Spinal cord (tissue), 10 donors: ENCODE data around the gene LEMD1. TPM values are rescaled to one million over a fixed set of nuclear protein-coding genes. Genes with fewer than 3 reads are reported as not detected.
"Not testable (repeated sequence)": the region's sequence is repeated elsewhere in the genome, so short reads cannot be mapped to it uniquely, and the experiment has no call there.

Experiments used
- DNase-seq, 6 donors: peaks; one replicate each; pipeline versions ENCODE4 v3.0.0 to v3.0.0-alpha.2; 2013 to 2015; ENCODE audit warnings: low spot score in 6 of 6, low read depth in 4 of 6
- H3K27ac ChIP-seq: one replicate; pipeline ENCODE4 v1.5.1; 2013; ENCODE audit warnings: low read depth, low read length, control low read depth
- H3K27me3 ChIP-seq: one replicate; pipeline ENCODE4 v1.6.1; 2013; ENCODE audit warnings: low read length; ENCODE audit not compliant: control insufficient read depth, insufficient read depth
- H3K36me3 ChIP-seq: one replicate; pipeline ENCODE4 v1.6.1; 2013; ENCODE audit warnings: low read length; ENCODE audit not compliant: control insufficient read depth, insufficient read depth
- H3K4me1 ChIP-seq: one replicate; pipeline ENCODE4 v1.6.1; 2013; ENCODE audit warnings: low read length; ENCODE audit not compliant: control insufficient read depth, insufficient read depth
- H3K4me3 ChIP-seq: one replicate; pipeline ENCODE4 v1.5.1; 2013; ENCODE audit warnings: low read depth, low read length, control low read depth
- H3K9me3 ChIP-seq: one replicate; pipeline ENCODE4 v1.6.1; 2013; ENCODE audit warnings: low read length; ENCODE audit not compliant: control insufficient read depth, insufficient read depth
- WGBS: methylation state at CpG from one replicate; pipeline ENCODE4 v1.1.5; 2013; ENCODE audit warnings: missing lambda C conversion rate; ENCODE audit not compliant: insufficient coverage; 5-methylcytosine and 5-hydroxymethylcytosine counted together
- polyA plus RNA-seq, 2 donors: library from polyadenylated mRNA; unstranded; fragments of 120-200 nt; gene quantifications; one replicate each; pipeline ENCODE4 v1.2.1, GENCODE V29; 2013; ENCODE audit not compliant: insufficient read length in 2 of 2
- total RNA-seq, 2 donors: library from RNA; depleted of rRNA in 1 of 2; stranded (reverse); fragments of 120-200 nt in 1 of 2; fragments of >200 nt in 1 of 2; gene quantifications; one replicate each; pipeline versions ENCODE4 v1.2.3 to v1.2.4, GENCODE V29; 2013 to 2014
- donor health status: healthy.

LEMD1 gene
- total and polyA plus RNA-seq, 4 donors, result 0.99 to 7.2 (median 3.3) TPM

DNA sequence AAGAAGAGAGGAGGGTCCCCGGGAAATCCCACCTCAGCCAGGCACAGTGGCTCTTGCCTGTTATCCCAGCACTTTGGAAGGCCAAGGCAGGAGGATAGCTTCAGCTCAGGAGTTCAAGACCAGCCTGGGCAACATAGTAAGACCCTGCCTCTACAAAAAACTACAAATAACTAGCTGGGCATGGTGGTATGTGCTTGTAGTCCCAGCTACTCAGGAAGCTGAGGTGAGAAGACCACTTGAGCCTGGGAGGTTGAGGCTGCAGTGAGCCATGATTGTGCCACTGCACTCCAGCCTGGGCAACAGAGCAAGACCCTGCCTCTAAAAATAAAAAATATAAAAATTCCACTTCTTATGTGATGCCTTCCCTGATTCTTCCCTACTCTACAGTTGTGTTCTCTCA, 10.8 kb upstream of the LEMD1 start:
- H3K27ac ChIP-seq, result not testable (repeated sequence)

GRCh38 chr1:205432116-205432515, 10.3 kb upstream of the LEMD1 start:
- no peak overlapping the region for H3K4me3 ChIP-seq
- WGBS, result no CpG with 5 or more reads among the region's 2 CpGs
- H3K27me3 ChIP-seq, result no peaks in the 10 kb centered on the region
- H3K4me1 ChIP-seq, result peaks cover 36% of the 10 kb centered on the region
- H3K27ac ChIP-seq, result no peak overlapping the region
- DNase-seq, result no peak
- H3K9me3 ChIP-seq, result no peaks in the 10 kb centered on the region
- no peaks in the 10 kb centered on the region for H3K36me3 ChIP-seq

More for the DNA sequence above, 10.8 kb upstream of the LEMD1 start:
- H3K4me1 ChIP-seq, result peaks cover 36% of the 10 kb centered on the region
- H3K36me3 ChIP-seq, DNase-seq, H3K4me3 ChIP-seq, H3K27me3 ChIP-seq, H3K9me3 ChIP-seq: not testable (repeated sequence)
- 71% methylated on average over 1 of the region's 1 CpG for WGBS

- Histone ChIP-seq H3K27me3 (no peaks in the 10 kb centered on the region), H3K36me3 (no peaks in the 10 kb centered on the region), H3K9me3 (no peaks in the 10 kb centered on the region), H3K4me1 (peaks cover 24% of the 10 kb centered on the region), H3K4me3 (peak overlapping the region; percentile 52), H3K27ac (peak overlapping the region; percentile 33)
- WGBS, result 10% methylated on average over 22 of the region's 32 CpGs
- DNase-seq, result peak in 2 of 6 donors; percentile 89 to 94
Observed at GRCh38 chr1:205430696-205431305, 8.9 kb upstream of the LEMD1 start.

DNA sequence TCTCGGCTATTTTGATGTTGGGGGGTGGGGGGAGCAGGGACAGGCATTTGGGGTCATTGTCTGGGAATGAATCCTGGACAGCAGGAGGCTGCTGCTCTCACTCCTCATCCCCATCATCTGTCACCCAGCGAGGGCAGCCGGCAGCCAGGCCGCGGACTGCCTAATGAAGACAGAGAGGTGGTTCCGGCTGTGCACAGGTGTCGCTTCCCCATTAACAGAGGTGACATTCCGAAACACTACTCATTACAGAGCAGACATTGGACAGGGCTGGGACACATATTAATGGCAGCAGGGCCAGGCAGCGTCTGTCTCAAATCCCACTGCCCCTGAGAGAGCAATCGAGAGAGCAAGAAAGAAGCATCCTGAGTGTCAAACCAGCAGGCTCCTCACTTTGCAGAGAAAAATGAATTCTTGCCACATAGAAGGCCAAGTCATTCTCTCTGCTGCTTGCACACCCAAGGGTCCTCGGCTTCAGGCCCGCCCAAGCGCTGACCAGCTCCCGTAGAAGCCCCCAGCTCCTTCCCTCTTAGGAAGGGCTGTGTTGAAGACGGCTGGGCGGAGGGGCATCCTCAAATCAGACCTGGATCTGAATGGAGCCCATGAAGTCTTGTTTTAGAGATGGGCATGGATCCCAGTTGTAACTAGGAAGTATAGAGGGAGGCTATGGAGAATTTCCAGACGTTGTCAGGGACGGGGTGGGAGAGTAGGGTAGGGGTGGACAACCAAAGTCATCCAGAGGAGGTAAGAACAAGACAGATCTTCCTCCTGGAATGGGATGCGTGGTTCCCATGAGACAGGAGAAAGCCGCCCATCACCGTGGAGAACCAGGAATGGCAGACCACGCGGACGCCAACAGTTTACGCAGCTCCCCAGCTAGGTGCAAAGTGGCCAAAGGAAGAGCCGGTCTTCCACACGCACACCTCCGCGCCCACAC, 8.2 kb upstream of the LEMD1 start:
- H3K27me3 ChIP-seq, result no peaks in the 10 kb centered on the region
- no peaks in the 10 kb centered on the region for H3K36me3 ChIP-seq
- DNase-seq, result peak in 2 of 6 donors; percentile 63 to 74
- H3K9me3 ChIP-seq, result no peaks in the 10 kb centered on the region
- peak overlapping the region; percentile 52 for H3K4me3 ChIP-seq
- peaks cover 25% of the 10 kb centered on the region for H3K4me1 ChIP-seq
- 25% methylated on average over 22 of the region's 29 CpGs for WGBS
- no peak overlapping the region for H3K27ac ChIP-seq

DNA sequence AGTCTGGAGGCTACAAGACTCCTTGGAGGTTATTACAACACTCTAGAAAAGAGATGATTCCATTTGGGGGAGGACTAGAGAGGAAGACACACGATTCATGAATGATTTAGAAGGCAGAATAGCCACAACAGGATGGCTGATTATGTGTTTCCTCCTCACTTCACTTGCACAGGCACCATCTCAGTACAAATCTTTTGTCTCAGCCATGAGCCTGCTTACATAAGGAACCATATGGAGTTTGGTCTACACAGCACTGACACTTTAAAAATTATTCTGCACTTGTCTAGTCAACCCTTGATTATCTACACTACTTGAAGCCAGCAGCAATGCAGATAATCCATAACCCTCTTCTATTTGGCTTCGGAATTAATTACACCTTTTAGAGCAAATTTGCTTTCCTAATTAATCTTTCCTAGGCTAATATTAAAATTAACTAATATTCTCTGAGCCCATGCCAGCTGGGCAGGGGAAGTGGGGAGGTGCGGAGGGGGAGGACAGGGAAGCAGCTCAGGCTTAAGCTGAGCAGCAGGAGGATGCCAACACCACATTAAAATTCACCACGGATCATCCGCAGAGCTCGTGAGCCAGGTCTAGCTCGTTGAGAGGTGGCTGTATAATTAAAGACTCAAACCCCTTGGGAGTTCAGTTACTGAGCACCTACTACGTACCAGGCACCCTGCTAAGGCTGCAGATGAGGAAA, 3.2 kb upstream of the LEMD1 start:
- H3K4me1 ChIP-seq, result peaks cover 9% of the 10 kb centered on the region
- H3K27ac ChIP-seq, result no peak overlapping the region
- H3K27me3 ChIP-seq, result no peaks in the 10 kb centered on the region
- peak in 2 of 6 donors; percentile 69 to 71 for DNase-seq
- H3K9me3 ChIP-seq, result no peaks in the 10 kb centered on the region
- H3K4me3 ChIP-seq, result no peak overlapping the region
- no peaks in the 10 kb centered on the region for H3K36me3 ChIP-seq
- WGBS, result 50% methylated on average over 1 of the region's 8 CpGs

- H3K4me3 ChIP-seq, result no peak overlapping the region
- H3K27ac ChIP-seq, result no peak overlapping the region
- H3K27me3 ChIP-seq, result no peaks in the 10 kb centered on the region
- H3K4me1 ChIP-seq, result peaks cover 4% of the 10 kb centered on the region
- H3K9me3 ChIP-seq, result no peaks in the 10 kb centered on the region
- no peaks in the 10 kb centered on the region for H3K36me3 ChIP-seq
- 100% methylated on average over 2 of the region's 6 CpGs for WGBS
- DNase-seq, result peak in 1 of 6 donors; percentile 50
Observed at GRCh38 chr1:205423814-205424399, 2.1 kb upstream of the LEMD1 start.

DNA sequence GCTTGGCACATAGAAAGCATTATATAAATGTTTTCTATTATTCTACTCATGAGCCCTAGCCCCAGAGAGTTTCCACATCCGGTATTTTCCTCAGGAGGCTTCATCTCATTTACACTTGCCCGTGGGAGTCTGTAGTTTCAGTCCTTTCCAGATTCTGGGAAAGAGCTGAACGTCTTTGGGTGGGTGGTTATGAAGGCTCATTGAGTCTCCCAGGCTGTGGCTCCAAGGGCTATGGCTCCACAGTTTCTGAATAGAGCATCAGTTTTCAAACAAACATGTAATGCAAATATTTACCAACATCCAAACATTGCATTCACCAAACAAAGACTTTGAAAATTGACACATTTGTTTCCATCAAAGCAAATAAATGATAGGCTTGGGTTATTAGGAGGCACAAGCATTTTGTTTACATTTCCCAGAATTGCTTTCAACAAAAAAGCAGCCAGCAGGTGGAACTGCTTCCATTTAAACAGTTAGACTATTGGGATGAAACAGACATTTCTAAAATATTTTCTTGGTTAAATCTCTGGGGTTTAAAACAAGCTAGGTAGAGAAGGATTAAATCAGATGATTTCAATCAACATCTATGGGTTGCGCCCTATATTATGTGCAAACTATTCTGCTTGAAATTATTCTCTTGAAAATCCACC, 1.3 kb upstream of the LEMD1 start:
- DNase-seq, result peak in 1 of 6 donors; percentile 69
- H3K4me1 ChIP-seq, result peaks cover 4% of the 10 kb centered on the region
- H3K36me3 ChIP-seq, result no peaks in the 10 kb centered on the region
- 20% methylated on average over 1 of the region's 4 CpGs for WGBS
- no peak overlapping the region for H3K27ac ChIP-seq
- H3K9me3 ChIP-seq, result no peaks in the 10 kb centered on the region
- no peak overlapping the region for H3K4me3 ChIP-seq
- no peaks in the 10 kb centered on the region for H3K27me3 ChIP-seq

GRCh38 chr1:205420938-205421337, 918 bp downstream of the LEMD1 start:
- no CpG with 5 or more reads among the region's 2 CpGs for WGBS

More at GRCh38 chr1:205420938-205421337, 918 bp downstream of the LEMD1 start:
- DNase-seq, result peak in 1 of 6 donors; percentile 85
- Histone ChIP-seq H3K36me3 (no peaks in the 10 kb centered on the region), H3K27me3 (no peaks in the 10 kb centered on the region), H3K27ac (no peak overlapping the region), H3K4me3 (no peak overlapping the region), H3K4me1 (peaks cover 4% of the 10 kb centered on the region), H3K9me3 (no peaks in the 10 kb centered on the region)
